H1 (cell line): ENCODE data around the gene LRRC28. TPM values are rescaled to one million over a fixed set of nuclear protein-coding genes. Genes with fewer than 3 reads are reported as not detected.

ENCODE experiments used
- CBX5 ChIP-seq: fragments of 300-800, 300-1000 bp; sonication (generic); IDR thresholded peaks from 2 replicates; pipeline ENCODE4 v1.7.1; 2016; ENCODE audit warnings: antibody characterized with exemption, low read length, low read depth
- GTF2F1 ChIP-seq: IDR thresholded peaks from 2 replicates; pipeline ENCODE4 v1.6.1; 2012; ENCODE audit warnings: low read depth, low read length, improper control_type of control experiment, borderline replicate concordance
- HDAC6 ChIP-seq: IDR thresholded peaks from one replicate; pipeline ENCODE4 v1.7.1; 2012; ENCODE audit warnings: low read depth, mild to moderate bottlenecking, inconsistent platforms, low read length, moderate library complexity
- PHF8 ChIP-seq: fragments of 200-600 bp; sonication (generic); conservative IDR thresholded peaks from 2 replicates; pipeline ENCODE4 v1.7.1; 2012; ENCODE audit warnings: low read depth, mild to moderate bottlenecking, inconsistent platforms, low read length, moderate library complexity
- SIN3A ChIP-seq, 2 experiments: IDR thresholded peaks in 1 of 2; conservative IDR thresholded peaks in 1 of 2; 2 replicates each; pipeline ENCODE4 v1.6.1; 2011 to 2012; ENCODE audit warnings: low read length in 2 of 2, improper control_type of control experiment in 1 of 2, low read depth in 1 of 2, mild to moderate bottlenecking in 1 of 2
- SUZ12 ChIP-seq: fragments of 200-600 bp; sonication (generic); IDR thresholded peaks from 2 replicates; pipeline ENCODE4 v1.6.1; 2012; ENCODE audit warnings: mild to moderate bottlenecking, inconsistent platforms, low read length, moderate library complexity, mixed read lengths
- TAF1 ChIP-seq: IDR thresholded peaks from 2 replicates; pipeline ENCODE4 v1.6.1; 2011; ENCODE audit warnings: mild to moderate bottlenecking, low read depth, low read length
- TCF12 ChIP-seq: IDR thresholded peaks from 2 replicates; pipeline ENCODE4 v1.6.1; 2011; ENCODE audit warnings: low read depth, mild to moderate bottlenecking, low read length
- polyA plus RNA-seq, 7 experiments: library from polyadenylated mRNA; depleted of rRNA in 3 of 7; stranded (reverse) in 5 of 7; unstranded in 2 of 7; fragments of >200 nt in 5 of 7; fragments of 200-250 nt in 2 of 7; gene quantifications; 1 replicate in 5 of 7; 2 replicates in 1 of 7; 4 replicates in 1 of 7; pipeline versions ENCODE4 v1.2.1 to v1.2.3, GENCODE V29; 2011 to 2013; ENCODE audit warnings: missing spikeins in 2 of 7, mixed read lengths in 2 of 7
- total RNA-seq: library from RNA; stranded (reverse); fragmentation: NEBNext Ultra II Directional; extraction: Animal tissue kit (Norgen Biotek cat#: 25700); gene quantifications from 2 replicates; pipeline ENCODE4 v1.2.1, GENCODE V29; 2021

Gene LRRC28
- total and polyA plus RNA-seq, 2 of the 8 experiments (the other 6 are each of a cell fraction or from before 2014, with no cell fraction given), result 20.2 to 23.3 TPM

GRCh38 chr15:99431661-99432091, 180.4 kb downstream of the LRRC28 start (continued):
- TF ChIP-seq SIN3A (conservative IDR thresholded peaks at IDR 0.05 in 1 of 2, IDR thresholded peaks at IDR 0.05 in 1 of 2; ENCODE audit: low read depth in 1 of 2, low read length in 2 of 2) (no peak), TCF12 (no peak), SUZ12 (no peak), CBX5 (no peak), GTF2F1 (no peak), TAF1 (no peak), PHF8 (no peak), HDAC6 (no peak)
